Raji (cell line): ENCODE measurements around the gene KRTAP17-1.

Experiments
- POLR2A ChIP-seq: IDR thresholded peaks from 2 replicates; pipeline ENCODE4 v1.6.1; 2011; ENCODE audit warnings: low read depth, low read length, control low read depth; ENCODE audit not compliant: insufficient read depth

KRTAP17-1 gene

GRCh38 chr17:41324180-41325075 is 8.9 kb upstream of the KRTAP17-1 start:
- no peak for TF ChIP-seq POLR2A

DNA sequence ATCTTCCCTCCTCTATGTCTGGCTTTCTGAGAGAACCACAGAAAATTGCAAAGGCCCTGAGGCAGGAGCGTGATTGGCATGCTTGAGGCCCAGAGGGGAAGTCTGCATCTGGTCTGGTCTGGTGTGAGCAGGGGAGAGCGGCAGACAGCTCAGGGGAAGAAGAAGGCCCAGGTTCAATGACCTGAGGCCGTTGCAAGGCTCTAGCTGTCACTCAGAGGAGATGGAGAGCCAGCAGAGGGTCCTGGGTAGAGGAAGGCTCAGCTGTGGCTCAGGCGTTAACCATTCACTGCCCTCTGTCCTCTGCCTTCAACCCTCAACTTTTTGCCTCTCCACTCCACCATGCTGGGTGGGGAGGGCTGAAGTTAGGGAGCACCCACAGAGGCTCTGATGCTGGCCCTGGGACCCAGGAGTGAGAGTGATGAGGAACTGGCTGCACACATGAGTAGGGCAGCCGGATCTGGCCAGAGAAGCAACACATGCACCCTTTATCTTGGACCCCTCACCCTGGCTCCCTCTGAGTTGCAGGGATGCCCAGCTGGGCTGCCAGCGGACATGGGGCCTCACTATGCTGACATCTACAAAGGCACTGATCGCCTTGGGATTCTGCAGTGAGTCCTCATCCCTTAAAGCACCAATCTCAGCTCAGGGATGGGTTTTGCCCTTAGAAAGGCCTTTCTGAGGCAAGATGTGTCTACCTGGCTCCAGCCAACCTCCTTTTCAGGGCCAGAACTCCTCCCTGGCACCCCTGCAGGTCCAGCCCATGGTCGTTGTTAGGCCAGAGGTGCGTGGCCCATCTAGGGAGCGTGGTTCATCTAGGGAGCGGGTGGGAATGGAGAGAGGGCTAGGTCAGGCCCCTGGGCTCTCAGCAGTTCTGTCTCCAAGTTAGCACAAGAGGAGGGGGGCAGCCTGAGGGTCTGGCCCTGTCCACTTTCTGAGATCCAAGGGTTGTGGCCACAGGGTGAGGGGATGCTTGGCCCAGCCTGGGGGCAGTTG is 7.7 kb upstream of the KRTAP17-1 start:
- no peak for TF ChIP-seq POLR2A

GRCh38 chr17:41322094-41322902 is 6.8 kb upstream of the KRTAP17-1 start:
- TF ChIP-seq POLR2A, result no peak

DNA sequence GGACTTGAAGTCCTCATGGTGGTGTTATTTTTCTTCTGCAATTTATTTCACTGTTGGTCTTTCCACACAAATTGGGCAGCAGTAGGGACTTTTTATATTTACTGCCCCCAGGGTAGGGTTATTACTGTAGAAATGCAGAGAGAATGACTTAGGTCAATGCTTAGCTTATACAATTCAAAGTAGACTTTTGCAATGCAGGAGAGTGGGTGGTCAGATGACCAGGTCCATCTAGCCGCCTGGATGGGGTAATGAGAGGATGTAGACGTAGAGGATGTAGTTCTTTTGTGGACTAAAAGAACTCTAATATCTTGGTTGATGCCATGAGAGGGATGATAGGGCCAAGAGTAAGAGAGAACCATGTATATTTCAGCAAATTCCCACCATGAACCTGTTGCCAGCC is 2.7 kb upstream of the KRTAP17-1 start:
- no peak for TF ChIP-seq POLR2A

DNA sequence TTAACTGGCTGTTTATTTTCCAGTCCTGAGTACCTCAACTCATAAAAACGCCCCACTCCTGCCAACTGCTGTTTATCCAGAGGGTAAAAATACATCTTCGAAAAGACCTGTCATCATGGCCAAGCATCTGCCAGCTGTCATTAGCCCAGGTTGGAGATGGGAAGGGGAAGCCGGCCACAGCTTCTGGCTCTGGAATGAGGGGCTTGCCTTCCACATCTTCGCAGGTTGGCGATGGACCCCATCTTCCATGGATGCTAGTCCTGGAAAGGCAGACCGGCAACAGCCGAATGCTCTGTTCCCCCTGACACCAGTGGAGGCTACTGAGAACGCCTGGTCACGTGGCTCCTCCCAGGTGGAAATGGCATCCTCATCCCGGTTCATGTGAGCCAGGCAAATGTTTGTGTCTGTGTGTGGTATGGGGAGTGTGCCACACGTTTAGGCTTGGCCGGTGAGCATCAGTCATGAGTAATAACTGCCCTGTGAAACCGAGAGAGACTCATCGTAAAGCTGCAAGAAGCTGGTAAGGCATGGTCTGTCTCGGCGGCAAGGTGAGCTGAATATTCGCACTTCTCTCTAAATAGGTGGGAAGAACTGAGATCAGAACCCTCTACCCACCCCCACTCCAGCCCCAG is 420 bp upstream of the KRTAP17-1 start:
- TF ChIP-seq POLR2A, result no peak

GRCh38 chr17:41311111-41311510 is 4.4 kb downstream of the KRTAP17-1 start:
- TF ChIP-seq POLR2A, result no peak

DNA sequence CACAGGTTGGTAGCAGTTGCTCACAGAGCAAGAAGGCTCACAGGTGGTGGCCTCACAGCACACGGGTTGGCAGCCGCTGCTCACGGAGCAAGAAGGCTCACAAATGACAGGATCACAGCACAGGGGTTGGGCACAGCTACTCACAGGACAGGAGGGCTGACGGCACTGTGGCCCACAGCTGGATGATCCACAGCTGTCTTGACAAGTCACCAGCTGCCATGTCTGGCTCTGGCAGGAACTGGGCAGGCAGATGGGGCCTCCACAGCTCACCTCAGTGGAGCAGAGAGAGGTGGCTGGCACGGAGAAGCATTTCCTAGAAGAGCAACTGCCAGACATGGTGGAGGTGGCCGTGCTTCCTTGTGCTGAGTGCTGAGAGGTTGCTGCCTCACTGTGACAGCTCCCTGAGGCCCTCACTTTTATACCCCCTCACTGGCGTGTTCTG is 6.6 kb downstream of the KRTAP17-1 start, which contains the start of gene KRTAP16-1:
Gene KRTAP16-1 (minus strand): TSS at position 392 of the 442 bp plus-strand sequence. CDS start 56 bp downstream, at position 336.
- TF ChIP-seq POLR2A, result no peak

GRCh38 chr17:41308251-41308917 is 7.1 kb downstream of the KRTAP17-1 start:
- TF ChIP-seq POLR2A, result no peak

GRCh38 chr17:41307647-41308046 is 7.9 kb downstream of the KRTAP17-1 start:
- no peak for TF ChIP-seq POLR2A

- TF ChIP-seq POLR2A, result no peak
Measured at GRCh38 chr17:41304091-41304490, 11.4 kb downstream of the KRTAP17-1 start.

- no peak for TF ChIP-seq POLR2A
Measured at GRCh38 chr17:41302981-41303380, 12.5 kb downstream of the KRTAP17-1 start.

GRCh38 chr17:41301916-41302901 is 13.3 kb downstream of the KRTAP17-1 start, which contains the start of gene KRTAP29-1:
TSS of gene KRTAP29-1 (minus strand) at chr17:41302851. CDS start at chr17:41302851, 0 bp downstream.
- no peak for TF ChIP-seq POLR2A
